GM18867 (cell line): ENCODE measurements around the gene TRIP13.
A peak's percentile ranks its signal among the peaks of the same experiment; 100 is the strongest.
"Not testable (repeated sequence)": the region's sequence is repeated elsewhere in the genome, so short reads cannot be mapped to it uniquely, and the experiment has no call there.

Source experiments
- ATAC-seq: cut with Tn5 transposase; IDR thresholded peaks from one replicate; pipeline ENCODE4 v1.9.1; 2021; ENCODE audit warnings: mild to moderate bottlenecking, moderate library complexity; ENCODE audit not compliant: unreplicated experiment

Gene TRIP13

DNA sequence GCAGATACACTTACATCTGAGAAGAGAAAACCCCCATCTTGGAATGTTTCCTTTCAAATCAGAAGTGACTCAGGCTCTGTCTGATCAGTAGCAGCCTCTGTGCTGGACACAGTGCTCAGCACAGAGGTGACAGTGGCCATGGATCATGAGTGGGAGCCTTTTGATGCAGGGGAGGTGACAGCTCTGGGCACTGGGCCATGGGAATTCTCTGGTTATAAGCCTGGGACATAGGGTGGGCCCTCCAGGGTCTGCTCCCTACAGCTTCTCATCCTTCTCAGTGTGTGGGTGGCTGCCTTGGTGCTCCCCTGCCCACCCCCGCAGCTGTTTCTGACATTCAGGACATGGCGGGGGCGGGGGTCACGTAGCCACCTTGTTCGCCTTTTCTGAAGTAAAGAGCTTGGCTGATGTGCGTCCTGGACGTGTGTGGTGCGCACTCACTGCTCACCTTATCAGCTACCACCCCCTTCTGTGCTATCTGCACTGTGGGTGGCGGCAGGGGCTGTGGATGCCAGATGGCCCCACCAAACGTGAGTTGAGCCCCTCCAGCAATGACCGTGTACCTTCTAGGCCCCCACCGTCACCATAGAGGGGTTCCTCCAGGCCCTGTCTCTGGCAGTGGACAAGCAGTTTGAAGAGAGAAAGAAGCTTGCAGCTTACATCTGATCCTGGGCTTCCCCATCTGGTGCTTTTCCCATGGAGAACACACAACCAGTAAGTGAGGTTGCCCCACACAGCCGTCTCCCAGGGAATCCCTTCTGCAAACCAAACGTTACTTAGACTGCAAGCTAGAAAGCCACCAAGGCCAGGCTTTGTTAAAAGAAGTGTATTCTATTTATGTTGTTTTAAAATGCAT is 24.0 kb downstream of the TRIP13 start:
- no peak for ATAC-seq

DNA sequence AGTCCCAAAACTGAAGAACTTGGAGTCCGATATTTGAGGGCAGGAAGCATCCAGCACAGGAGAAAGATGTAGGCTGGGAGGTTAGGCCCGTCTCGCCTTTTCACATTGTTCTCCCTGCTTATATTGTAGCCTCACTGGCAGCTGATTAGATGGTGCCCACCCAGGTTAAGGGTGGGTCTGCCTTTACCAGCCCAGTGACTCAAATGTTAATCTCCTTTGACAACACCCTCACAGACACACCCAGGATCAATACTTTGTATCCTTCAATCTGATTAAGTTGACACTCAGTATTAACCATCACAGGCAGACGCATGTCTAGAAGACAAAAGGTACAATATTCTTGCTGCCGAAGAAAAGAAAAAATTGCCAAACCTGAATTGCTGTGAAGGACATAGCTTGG is 26.0 kb downstream of the TRIP13 start:
- not testable (repeated sequence) for ATAC-seq

DNA sequence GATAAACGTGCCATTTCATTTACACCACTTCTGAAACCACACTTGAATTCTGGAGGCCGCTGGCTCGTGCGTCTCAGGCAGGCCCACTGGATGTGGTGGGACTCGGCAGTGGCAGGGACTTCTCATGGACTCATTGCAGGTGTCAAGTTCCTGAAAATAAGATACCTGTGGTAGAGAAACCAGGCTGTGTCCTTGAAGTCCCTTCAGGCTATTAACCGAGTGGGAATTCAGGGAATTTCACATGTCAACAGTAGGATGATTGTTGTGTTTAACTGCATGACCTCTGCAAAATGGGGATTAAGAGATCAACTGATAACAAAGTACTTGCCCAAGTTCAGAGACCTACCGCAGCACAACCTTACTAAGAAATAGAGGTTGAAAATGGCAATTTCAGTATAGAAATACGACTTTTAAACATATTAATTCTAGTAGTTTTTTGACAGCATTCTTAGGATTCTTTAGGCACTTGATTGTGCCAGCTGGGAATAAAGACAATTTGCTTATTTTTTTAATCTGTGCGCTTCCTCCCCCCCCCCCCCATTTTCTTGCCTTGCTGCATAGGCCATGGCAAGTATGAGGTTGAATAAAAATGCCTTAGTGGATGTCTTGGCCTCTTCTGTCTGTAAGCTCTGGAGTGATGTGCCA is 26.8 kb downstream of the TRIP13 start:
- no peak for ATAC-seq

DNA sequence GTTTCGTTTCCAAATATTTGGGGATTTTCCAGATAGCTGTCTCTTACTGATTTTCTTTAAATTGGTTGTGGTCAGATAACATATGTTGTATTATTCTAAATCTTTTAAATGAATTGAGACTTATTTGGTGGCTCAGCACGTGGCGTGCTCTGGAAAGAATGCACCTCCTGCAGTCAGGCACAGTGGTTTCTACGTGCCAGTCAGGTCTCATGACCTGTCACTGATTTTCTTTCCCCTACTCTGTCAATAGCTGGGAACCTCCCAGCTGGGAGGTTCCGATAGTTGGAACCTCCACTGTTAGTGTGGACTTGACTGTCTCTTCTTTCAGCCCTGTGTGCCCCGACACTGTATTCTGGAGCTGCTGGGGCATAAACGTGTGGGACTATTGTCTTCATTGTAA is 27.6 kb downstream of the TRIP13 start:
- no peak for ATAC-seq

DNA sequence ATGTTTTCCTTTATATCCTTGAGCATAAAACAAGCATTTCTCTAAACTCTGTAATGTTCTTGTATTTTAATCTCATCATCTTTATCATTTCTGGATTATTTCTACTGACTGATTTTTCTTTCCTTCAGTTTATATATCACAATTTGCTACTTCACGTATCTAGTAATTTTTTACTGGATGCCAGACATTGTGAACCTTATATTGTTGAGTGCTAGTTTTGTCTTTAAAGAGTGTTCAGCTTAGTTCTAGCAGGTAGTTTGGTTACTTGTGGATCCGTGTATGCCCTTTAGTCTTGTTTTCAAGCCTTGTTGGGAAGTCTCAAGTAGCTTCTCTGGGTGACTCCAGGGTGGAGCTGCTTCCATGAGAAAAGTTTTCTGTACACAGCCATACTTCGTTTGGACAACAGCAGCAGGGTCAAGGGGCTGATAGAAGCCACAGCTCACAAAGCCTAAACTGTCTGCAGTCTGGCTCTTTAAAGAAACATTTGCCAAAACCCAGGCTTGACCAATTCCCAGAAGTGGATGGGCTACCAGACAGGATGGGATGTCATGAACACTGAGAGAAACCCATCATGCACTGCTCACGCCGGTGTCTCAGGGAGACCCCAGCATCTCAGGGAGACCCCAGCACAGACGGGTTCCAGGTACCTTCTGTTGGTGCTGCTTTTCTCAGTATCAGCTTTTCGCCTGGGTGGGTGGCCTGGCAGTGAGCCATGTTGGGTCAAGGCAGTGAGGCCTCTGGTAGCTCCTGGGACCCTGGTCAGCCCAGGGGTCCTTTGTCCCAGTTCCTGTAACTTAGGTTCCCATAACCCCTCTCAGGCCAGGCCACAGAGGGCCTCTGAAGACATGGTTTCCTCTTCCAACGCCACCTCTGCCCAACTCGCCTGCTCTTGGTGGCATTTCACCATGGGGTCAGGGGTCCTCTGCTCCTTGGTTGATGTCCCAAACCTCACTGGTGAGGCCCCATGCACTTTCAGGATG is 29.1 kb downstream of the TRIP13 start:
- no peak for ATAC-seq

DNA sequence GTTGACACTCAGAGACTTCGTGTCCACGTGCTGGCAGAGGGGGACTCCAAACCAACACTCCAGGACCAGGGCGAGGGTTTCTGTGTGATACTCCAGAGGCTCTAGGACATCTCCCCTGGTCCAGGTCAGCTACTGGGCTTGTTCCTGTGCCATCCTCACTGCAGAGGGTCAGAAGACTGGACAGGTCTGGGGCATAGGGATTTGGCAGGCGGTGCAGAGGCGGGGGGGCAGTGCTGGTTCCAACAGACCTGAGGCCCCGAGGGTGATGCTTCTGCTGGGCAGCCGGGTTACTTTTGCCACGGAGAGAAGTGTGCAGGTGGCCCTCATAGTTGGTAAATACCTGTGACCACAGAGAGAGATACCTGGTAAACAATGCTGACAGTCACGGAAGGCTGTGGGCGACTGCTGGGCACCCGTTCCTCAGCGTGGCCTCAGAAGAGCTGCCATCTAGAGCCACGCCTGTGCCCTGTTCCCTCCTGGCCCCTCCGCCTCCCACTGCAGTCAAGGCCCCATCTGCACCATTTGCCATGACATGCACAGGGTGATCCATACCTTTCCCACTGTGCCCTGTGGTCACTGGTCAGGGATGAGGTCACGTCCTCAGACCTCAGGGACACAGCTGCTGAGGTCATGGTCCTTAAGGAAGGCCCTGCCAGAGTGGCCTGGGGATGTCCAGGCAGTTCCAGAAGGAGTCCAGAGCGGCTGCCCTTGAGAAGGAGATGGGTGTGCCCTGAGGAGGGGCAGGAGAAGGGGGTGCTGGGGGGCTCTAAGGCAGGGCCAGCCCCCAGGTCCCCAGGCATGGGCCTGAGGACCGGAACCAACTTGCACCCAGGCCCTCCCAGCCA is 30.0 kb downstream of the TRIP13 start:
- no peak for ATAC-seq

DNA sequence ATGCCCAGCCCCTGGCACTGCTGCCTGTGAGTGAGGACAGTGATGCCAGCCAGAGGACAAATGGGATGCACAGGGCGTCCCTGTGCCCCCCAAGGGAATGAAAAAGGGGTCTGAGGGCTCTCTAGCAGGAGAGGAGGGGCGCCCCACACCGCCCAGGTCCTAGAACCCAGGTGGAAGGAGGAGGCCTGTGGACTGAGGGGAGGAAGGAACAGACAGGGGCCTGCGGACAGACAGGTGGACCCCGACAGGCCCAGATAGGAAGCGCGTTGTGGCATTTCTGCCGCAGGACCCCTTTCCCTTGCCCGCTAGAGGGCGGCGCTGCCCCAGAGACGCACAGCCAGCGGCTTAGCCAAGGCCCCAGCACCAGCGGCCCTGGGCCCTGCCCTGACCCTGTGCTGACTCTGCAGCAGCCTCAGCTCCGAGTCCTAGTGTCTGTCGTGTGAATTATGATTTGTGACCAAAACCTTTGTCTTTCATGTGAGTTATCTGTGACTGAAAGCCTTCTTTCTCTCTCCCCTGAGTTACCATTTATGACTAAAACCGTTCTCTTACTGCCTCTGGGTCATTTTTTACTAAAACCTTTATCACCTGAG is 30.7 kb downstream of the TRIP13 start:
- peak; percentile 74 for ATAC-seq

DNA sequence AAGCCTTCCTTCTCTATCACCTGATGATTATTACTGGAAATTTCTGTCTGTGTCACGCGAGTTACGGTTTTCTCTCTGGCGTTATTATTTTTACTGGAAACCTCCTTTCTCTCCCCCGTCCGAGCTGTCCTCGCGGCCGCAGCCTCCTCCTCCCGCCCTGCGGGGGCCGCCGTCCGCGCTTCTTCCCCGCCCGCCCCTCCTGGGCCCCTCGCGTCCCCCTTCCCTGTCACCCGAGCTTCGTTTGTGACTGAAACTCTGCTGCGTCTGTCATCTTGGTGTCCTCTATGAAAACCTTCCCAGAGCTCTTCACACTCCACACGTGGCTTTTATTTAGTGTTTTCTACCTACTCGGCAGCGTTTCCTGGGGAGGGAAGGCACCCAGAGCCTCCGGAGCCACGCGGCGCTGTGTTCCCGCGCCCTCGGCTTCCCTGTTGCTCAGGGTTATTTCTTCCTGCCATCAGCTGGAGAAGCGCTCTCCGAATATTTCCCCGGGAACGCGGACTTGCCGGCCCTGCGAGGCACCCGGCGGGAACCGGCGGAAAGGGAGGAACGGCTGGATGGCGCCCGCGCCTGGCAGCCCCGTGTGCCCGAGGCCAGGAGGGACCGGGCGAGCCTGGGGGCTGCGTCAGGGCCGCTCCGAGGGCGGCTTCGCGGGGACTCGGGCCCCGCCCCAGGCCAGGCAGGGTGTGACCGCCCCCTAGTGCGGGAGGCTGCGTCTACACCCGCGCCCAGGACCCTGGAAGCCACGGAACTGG is 33.9 kb downstream of the TRIP13 start:
- ATAC-seq: no peak

DNA sequence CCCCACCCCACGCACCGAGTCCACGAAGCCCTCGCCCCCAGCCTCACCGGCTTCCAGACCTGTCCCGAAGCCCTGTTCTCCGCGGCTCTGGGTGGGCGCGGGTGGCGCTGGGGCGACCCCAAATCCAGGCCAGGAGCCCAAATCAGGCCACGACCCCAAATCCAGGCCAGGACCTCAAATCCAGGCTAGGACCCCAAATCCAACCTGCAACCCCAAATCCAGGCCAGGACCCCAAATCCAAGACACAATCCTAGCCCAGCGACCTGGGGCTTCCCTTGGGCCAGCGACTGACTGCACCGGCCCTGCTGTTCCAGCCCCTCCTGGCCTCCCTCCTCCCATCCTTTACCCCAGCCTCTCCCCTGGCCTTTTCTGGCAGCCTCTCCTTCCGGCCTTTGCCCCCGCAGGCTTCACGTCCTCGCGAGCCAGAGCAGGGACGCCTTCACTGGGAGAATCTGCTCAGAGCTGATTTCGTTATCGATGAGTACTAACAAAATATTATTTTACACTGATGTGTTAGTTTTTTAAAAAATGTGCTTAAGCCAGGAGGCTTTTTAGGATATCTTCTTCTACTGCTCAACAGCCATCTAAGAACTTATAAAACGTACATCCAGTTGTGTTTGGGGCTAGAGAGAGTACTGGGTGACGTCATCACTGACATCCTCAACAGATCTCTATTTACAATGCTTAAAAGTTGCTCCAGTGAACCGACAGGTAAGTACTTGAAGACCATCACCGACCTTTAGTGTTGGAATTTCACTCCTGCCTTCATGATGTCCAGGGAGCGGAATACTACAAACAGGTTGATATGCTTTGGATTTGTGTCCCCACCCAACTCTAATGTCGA is 34.7 kb downstream of the TRIP13 start:
- no peak for ATAC-seq

DNA sequence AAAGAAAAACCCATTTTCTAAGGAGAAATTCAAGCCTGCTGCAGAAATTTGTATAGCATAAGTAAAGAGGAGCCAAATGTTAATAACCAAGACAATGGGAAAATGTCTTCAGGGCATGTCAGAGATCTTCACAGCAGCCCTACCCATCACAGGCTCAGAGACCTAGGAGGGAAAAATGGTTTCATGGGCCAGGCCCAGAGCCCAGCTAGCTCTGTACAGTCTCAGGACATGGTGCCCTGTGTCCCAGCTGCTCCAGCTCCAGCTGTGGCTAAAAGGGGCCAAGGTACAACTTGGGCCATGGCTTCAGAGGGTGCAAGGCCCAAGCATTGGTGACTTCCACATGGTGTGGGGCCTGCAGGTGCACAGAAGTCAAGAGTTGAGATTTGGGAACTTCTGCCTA is 36.5 kb downstream of the TRIP13 start:
- ATAC-seq: not testable (repeated sequence)

DNA sequence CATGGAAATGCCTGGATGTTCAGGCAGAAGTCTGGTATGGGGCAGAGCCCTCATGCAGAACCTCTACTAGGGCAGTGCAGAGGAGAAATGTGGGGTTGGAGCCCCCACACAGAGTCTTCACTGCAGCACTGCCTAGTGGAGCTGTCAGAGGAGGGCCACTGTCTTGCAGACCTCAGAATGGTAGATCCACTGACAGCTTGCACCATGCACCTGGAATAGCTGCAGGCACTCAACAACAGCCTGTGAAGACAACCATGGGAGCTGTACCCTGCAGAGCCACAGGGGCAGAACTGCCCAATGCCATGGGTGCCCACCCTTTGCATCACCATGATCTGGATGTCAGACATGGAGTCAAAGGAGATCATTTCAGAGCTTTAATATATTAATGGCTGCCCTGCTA is 36.9 kb downstream of the TRIP13 start:
- no peak for ATAC-seq

DNA sequence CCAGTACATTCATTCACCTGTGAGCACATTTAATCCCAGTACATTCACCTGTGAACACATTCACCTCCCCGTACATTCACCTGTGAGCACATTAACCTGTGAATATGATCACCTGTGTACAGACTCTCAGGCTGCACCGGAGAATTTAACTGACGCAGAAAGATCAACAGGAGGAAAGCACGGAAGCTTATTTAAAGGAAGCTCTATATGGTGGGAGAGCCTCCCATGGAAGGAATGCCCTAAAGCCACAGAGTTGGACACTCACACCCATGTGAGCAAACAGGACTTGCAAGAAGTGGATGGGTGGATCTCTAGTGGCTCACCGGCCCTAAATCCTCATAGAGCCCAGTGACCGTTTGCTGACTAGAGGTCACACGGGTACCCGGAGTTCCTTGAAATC is 38.2 kb downstream of the TRIP13 start:
- ATAC-seq: no peak

DNA sequence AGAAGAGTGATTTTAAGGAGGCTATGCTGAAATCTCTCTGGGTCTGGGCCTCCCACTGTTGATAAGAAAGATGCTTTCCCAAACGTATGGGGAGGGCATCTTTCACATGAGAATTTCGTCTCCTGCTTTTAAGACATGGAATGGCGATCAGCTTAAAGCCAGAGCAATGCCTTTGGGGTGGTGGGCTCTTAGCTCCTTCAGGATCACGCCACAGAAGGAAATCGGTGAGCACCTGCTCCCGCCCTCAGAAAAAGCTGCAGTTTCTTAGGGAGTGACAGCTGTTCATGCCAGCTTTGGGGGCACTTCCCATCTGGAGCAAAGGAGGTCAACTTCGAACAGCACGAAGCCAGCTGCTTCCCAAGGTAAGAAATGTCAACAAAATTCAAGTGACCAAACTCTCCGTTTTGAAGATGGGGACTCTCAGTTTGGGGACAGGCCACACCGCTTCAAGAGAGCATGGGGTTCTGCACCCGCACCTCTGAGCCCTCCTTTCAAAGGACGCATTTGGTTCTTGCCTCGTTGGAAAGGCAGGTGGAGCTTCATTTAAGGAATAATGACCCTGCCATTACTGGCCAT is 39.0 kb downstream of the TRIP13 start:
- ATAC-seq: no peak

DNA sequence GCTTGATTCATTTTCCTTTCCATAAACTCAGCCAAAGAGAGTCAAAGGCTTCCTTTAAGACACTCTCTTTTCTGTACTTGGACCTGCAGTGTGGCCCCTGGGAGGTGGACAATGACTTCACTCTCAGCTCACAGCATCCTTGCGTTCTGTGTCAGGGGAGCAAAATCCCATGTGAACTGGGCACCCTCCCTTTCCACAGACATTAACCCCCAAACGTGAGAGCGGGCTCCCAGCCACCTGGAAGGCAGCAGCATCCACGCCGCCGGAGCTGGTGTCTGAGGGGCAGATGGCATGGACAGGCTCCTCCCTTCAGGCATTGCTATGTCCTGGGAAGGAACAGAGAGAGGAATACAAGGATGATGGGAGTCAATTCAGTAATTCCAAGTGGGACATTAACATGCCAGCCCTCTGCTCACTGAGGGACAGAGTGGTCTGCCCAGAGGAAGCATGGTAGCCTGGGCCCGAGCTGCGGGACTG is 39.5 kb downstream of the TRIP13 start:
- ATAC-seq: no peak

DNA sequence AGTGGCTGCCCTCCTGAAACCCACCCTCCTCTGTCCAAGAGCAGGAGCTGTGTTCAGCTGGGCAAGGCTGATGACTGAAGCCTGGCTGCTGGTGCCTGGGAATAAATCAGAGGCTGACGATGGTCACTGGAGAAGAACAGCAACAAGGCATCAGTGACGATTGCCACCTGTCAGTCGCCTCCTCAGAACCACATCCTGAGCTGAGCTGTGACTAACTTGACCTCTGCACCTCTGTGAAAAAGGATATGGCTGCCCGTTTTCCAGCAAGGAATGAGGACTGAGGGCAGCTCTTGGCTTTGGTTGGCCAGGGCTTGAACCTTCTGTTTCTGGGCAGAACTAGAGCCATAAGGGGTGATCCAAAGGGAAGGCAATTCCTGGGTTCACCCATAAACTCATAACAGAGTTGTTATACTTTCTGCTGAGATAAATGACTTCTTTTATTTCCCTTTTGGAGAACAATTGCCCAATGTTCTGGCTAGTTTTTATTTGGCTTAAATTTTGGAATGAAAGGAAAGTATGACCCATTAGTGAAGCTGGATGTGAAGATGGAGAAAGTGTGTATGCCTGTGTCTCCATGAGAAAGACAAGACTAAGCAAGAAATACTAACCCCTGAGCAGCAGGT is 40.1 kb downstream of the TRIP13 start:
- no peak for ATAC-seq

DNA sequence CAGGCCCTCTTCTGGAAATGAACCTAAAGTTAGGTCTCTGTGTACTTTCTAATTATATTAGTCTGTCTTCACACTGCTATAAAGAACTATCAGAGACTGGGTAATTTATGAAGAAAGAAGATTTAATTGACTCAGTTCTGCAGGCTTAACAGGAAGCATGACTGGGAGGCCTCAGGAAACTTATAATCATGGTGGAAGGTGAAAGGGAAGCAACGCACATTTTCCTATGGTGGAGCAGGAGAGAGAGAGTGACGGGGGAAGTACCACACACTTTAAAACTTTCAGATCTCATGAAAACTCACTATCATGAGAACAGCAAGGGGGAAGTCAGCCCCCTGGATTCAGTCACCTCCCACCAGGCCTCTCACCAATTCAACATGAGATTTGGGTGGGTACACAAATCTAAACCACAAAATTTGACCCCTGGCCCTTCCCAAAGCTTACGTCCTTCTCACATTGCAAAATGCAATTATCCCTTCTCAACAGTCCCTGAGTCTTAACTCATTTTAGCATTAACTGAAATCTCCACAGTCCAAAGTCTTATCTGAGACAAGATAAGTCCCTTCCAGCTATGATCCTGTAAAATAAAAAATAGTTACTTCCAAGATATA is 40.7 kb downstream of the TRIP13 start:
- ATAC-seq: no peak

DNA sequence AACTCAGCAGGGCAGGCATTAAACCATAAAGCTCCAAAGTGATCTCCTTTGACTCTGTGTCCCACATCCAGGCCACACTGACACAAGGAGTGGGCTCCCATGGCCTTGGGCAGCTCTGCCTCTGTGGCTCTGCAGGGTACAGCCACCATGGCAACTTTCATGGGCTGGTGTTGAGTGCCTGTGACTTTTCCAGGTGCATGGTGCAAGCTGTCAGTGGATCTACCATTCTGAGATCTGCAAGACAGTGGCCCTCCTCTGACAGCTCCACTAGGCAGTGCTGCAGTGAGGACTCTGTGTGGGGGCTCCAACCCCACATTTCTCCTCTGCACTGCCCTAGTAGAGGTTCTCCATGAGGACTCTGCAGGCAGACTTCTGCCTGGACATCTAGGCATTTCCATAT is 41.3 kb downstream of the TRIP13 start:
- ATAC-seq: not testable (repeated sequence)
